SK-N-SH (cell line): ENCODE data around the gene EMILIN2.
"Not testable (repeated sequence)": the region's sequence is repeated elsewhere in the genome, so short reads cannot be mapped to it uniquely, and the experiment has no call there.

ENCODE experiments used
- CHD2 ChIP-seq: fragments of 150-350 bp; IDR thresholded peaks from 2 replicates; pipeline ENCODE4 v1.6.1; 2018; ENCODE audit warnings: low read length; ENCODE audit not compliant: partially characterized antibody
- CTCF ChIP-seq: fragments of 200-600 bp; sonication (generic); IDR thresholded peaks from 2 replicates; pipeline ENCODE4 v1.6.1; 2017; ENCODE audit warnings: antibody characterized with exemption, mild to moderate bottlenecking, moderate library complexity
- GABPA ChIP-seq: IDR thresholded peaks from 2 replicates; pipeline ENCODE4 v1.4.0; 2012; ENCODE audit warnings: low read depth, mild to moderate bottlenecking
- MXI1 ChIP-seq: IDR thresholded peaks from 2 replicates; pipeline ENCODE4 v1.6.1; 2012; ENCODE audit warnings: mild to moderate bottlenecking, low read depth, low read length, improper control_type of control experiment
- SIN3A ChIP-seq: IDR thresholded peaks from 2 replicates; pipeline ENCODE4 v1.6.1; 2012; ENCODE audit warnings: low read depth, mild to moderate bottlenecking, low read length, moderate library complexity, borderline replicate concordance
- TAF1 ChIP-seq: IDR thresholded peaks from 2 replicates; pipeline ENCODE4 v1.6.1; 2012; ENCODE audit warnings: low read depth, mild to moderate bottlenecking, low read length, moderate library complexity, borderline replicate concordance

DNA sequence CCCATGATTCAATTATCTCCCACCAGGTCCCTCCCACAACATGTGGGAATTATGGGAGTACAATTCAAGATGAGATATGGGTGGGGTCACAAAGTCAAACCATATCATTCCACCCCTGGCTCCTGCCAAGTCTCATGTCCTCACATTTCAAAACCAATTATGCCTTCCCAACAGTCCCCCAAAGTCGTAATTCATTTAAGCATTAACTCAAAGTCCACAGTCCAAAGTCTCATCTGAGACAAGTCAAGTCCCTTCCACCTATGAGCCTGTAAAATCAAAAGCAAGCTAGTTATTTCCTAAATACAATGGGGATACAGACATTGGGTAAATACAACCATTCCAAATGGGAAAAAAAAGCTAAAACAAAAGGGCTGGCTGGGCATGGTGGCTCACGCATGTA lies 38.2 kb upstream of the EMILIN2 start:
- TF ChIP-seq CHD2, TAF1, SIN3A, GABPA, CTCF, MXI1: not testable (repeated sequence)
